Activated CD4-positive, alpha-beta T cell treated with anti-CD3 and anti-CD28 coated beads for 36 hours (primary cell): Measurements from ENCODE around the gene MADCAM1. TPM values are rescaled to one million over a fixed set of nuclear protein-coding genes. Genes with fewer than 3 reads are reported as not detected.
"Not testable (repeated sequence)": the region's sequence is repeated elsewhere in the genome, so short reads cannot be mapped to it uniquely, and the experiment has no call there.

Experiments used
- ATAC-seq: fragments of 200-7000 bp; cut with Tn5 transposase; one replicate; pipeline ENCODE4 v1.10.0; 2021; ENCODE audit warnings: mild to moderate bottlenecking, moderate library complexity
- CTCF ChIA-PET: fragments of 350-600 bp; sonication (Branson Sonifier 250); formaldehyde crosslinking; loops from one replicate; lab custom pipeline; 2021; ENCODE audit warnings: antibody characterized with exemption; lab: Charles Lee
- POLR2A ChIA-PET: fragments of 350-600 bp; sonication (Branson Sonifier 250); formaldehyde crosslinking; loops from one replicate; lab custom pipeline; 2021; ENCODE audit warnings: antibody characterized with exemption, inconsistent platforms; lab: Charles Lee
- DNase-seq: peaks from one replicate; pipeline ENCODE4 v3.0.0-alpha.2; 2020
- H3K27ac Mint-ChIP-seq: one replicate; pipeline ENCODE4 v1.8.0; 2021; ENCODE audit warnings: mixed read lengths
- H3K27me3 Mint-ChIP-seq: one replicate; pipeline ENCODE4 v1.8.0; 2021; ENCODE audit warnings: mixed read lengths
- H3K36me3 Mint-ChIP-seq: one replicate; pipeline ENCODE4 v1.8.0; 2021; ENCODE audit warnings: low read depth, mixed read lengths
- H3K4me1 Mint-ChIP-seq: one replicate; pipeline ENCODE4 v1.8.0; 2021; ENCODE audit warnings: mixed read lengths
- H3K4me3 Mint-ChIP-seq: one replicate; pipeline ENCODE4 v1.8.0; 2021; ENCODE audit warnings: mild to moderate bottlenecking, moderate library complexity, mixed read lengths
- H3K9me3 Mint-ChIP-seq: one replicate; pipeline ENCODE4 v1.8.0; 2021; ENCODE audit warnings: low read depth, mixed read lengths
- intact Hi-C, 2 experiments: fragments of 100-400 bp; cut with DNase I in 1 of 2; cut with micrococcal nuclease in 1 of 2; formaldehyde crosslinking; loops; one replicate each; pipeline versions ENCODE4 v1.14.2 to v1.15.1; 2022 to 2024; cut with DNase I, micrococcal nuclease
- total RNA-seq, 2 experiments: library from RNA; stranded (reverse); gene quantifications; one replicate each; pipeline ENCODE4 v1.2.3, GENCODE V29; 2021

Gene MADCAM1
- total RNA-seq, 2 experiments from 2014 or later = 0.14 TPM; not detected in 1

- no peak for ATAC-seq
- Mint-ChIP-seq H3K36me3 (no peaks in the 10 kb centered on the region), H3K4me3 (no peak overlapping the region), H3K4me1 (no peaks in the 10 kb centered on the region), H3K27me3 (no peaks in the 10 kb centered on the region), H3K27ac (no peak overlapping the region), H3K9me3 (no peaks in the 10 kb centered on the region)
- DNase-seq = no peak
- intact Hi-C loops = no loop called here
- ChIA-PET POLR2A (no interaction called here), CTCF (no interaction called here)
Measured at GRCh38 chr19:468587-469256, 27.6 kb upstream of the MADCAM1 start.

DNA sequence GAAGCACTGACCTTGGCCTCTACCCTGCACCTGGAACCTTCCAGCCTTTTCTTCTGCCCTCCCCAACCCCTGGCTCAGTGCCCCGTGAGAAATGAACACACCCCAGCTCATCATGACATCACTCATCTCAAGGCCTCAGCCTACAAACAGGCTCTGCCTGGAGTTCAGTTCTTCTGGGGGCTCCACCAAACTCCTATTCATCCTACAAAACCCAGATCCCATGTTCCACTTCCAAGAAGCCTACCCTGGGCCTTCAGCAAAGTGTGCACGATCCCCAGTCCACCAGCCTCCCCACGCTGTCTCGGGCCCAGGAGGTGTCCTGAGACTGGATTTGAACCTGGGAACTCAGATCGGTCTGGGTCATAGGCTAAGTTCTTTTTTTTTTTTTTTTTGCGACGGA is 26.5 kb upstream of the MADCAM1 start:
- H3K4me3 Mint-ChIP-seq = no peak overlapping the region
- intact Hi-C loops = no loop called here
- H3K36me3 Mint-ChIP-seq = no peaks in the 10 kb centered on the region
- no peak overlapping the region for H3K27ac Mint-ChIP-seq
- POLR2A ChIA-PET = no interaction called here
- H3K4me1 Mint-ChIP-seq = no peaks in the 10 kb centered on the region
- DNase-seq = no peak
- ATAC-seq = no peak
- CTCF ChIA-PET = no interaction called here
- no peaks in the 10 kb centered on the region for H3K9me3 Mint-ChIP-seq
- no peaks in the 10 kb centered on the region for H3K27me3 Mint-ChIP-seq

DNA sequence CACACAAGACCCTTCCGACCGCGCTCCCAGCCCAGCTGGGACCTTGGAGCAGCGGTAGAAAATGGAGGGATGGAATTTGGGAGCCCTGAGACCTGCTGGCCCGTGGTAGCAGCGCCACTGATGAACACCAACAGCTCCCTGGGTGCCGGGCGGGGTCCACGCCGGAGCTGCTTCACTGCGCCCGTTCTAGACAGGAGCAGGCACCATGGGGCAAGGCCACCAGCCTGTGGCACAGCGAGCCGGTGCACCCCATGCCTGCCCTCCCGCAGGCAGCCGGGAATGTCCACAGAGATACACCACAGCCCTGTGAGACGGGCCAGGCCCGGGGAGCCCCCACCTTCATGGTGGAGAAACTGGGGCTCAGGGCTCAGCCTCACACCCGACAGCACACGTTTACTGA is 25.6 kb upstream of the MADCAM1 start:
- CTCF ChIA-PET = no interaction called here
- no peak overlapping the region for H3K4me3 Mint-ChIP-seq
- intact Hi-C loops = no loop called here
- no peaks in the 10 kb centered on the region for H3K4me1 Mint-ChIP-seq
- no peaks in the 10 kb centered on the region for H3K36me3 Mint-ChIP-seq
- H3K27ac Mint-ChIP-seq = no peak overlapping the region
- ATAC-seq = no peak
- POLR2A ChIA-PET = no interaction called here
- H3K27me3 Mint-ChIP-seq = no peaks in the 10 kb centered on the region
- no peak for DNase-seq
- H3K9me3 Mint-ChIP-seq = no peaks in the 10 kb centered on the region

- DNase-seq (no peak), ATAC-seq (no peak)
- Mint-ChIP-seq H3K9me3 (no peaks in the 10 kb centered on the region), H3K27me3 (no peaks in the 10 kb centered on the region), H3K4me1 (no peaks in the 10 kb centered on the region), H3K4me3 (no peak overlapping the region), H3K36me3 (no peaks in the 10 kb centered on the region), H3K27ac (no peak overlapping the region)
- intact Hi-C loops = no loop called here
- ChIA-PET CTCF (interaction anchor here (0.6 kb wide), 1 partner anchor 61 kb away, joined by 3 read pairs; no protein-coding TSS in a partner anchor), POLR2A (no interaction called here)
Measured at GRCh38 chr19:472005-472858, 24.1 kb upstream of the MADCAM1 start.

- ChIA-PET POLR2A (no interaction called here), CTCF (no interaction called here)
- no peak overlapping the region for H3K27ac Mint-ChIP-seq
- ATAC-seq (no peak), DNase-seq (no peak)
- H3K4me1 Mint-ChIP-seq = peaks cover 2% of the 10 kb centered on the region
- no peaks in the 10 kb centered on the region for H3K9me3 Mint-ChIP-seq
- intact Hi-C loops = no loop called here
- H3K36me3 Mint-ChIP-seq = no peaks in the 10 kb centered on the region
- H3K4me3 Mint-ChIP-seq = no peak overlapping the region
- H3K27me3 Mint-ChIP-seq = no peaks in the 10 kb centered on the region
Measured at GRCh38 chr19:474126-475078, 21.9 kb upstream of the MADCAM1 start.

GRCh38 chr19:475360-475759 is 20.9 kb upstream of the MADCAM1 start:
- ChIA-PET CTCF (no interaction called here), POLR2A (no interaction called here)
- H3K27me3 Mint-ChIP-seq = no peaks in the 10 kb centered on the region
- H3K4me3 Mint-ChIP-seq = no peak overlapping the region
- ATAC-seq (no peak), DNase-seq (no peak)
- H3K27ac Mint-ChIP-seq = no peak overlapping the region
- H3K4me1 Mint-ChIP-seq = peaks cover 8% of the 10 kb centered on the region
- H3K36me3 Mint-ChIP-seq = peaks cover 6% of the 10 kb centered on the region
- intact Hi-C loops = no loop called here
- peaks cover 6% of the 10 kb centered on the region for H3K9me3 Mint-ChIP-seq

DNA sequence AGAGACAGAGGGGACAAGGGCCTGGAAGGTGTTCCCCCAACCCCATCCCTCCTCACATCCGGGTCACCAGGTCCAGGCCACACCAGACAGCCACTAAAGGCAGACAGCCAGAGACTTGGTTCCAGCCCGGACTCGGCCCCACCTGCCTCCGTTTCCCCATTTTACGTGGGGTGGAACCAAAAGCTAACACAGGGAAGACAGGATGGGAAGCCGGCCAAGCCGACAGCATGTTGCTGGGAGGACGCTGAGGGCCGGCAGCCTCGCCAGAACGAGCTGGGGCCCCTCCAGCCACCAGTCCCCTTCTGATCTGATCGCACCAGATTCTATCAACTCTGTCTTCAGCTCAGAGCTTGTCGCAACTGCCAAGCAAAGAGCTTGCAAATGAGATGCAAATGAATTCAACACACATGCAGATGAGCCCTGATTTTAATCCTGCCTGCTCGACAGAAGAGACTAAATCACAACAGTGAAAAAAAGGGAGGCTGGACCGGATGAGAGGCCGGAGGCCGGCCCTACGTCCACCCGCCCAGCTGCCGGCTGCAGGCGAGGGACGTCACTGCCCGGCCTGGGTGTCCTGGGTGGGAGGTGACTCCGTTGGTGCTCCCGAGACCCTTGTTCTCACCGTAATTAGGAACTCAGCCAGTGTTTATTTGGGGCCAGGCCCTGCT is 17.9 kb upstream of the MADCAM1 start:
- H3K4me3 Mint-ChIP-seq = no peak overlapping the region
- no peak for ATAC-seq
- peaks cover 11% of the 10 kb centered on the region for H3K4me1 Mint-ChIP-seq
- no peak overlapping the region for H3K27ac Mint-ChIP-seq
- peaks cover 17% of the 10 kb centered on the region for H3K36me3 Mint-ChIP-seq
- ChIA-PET CTCF (interaction anchor here (1.0 kb wide), 1 partner anchor 33 kb away, joined by 4 read pairs; no protein-coding TSS in a partner anchor), POLR2A (no interaction called here)
- peaks cover 5% of the 10 kb centered on the region for H3K27me3 Mint-ChIP-seq
- H3K9me3 Mint-ChIP-seq = peaks cover 18% of the 10 kb centered on the region
- intact Hi-C loops = no loop called here
- DNase-seq = no peak

DNA sequence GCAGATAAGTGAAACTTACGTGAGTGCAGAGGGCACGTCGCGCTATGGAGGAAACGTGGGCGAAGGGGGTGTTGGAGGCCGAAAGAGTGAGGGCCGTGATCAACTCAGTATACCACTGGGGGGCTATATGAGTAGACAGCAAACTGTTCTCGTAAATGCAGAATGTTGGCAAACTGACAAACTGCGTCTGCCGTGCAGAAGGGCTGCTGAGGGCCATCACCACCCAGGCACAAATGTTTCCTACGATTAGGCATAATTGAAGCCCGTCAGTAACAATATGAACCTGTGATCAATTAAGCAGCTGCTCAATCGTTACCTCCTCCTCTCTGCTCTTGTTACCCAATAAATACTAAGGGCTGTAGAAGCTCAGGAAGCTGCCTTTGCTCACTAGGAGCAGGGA is 17.3 kb upstream of the MADCAM1 start:
- Mint-ChIP-seq H3K27me3 (peaks cover 7% of the 10 kb centered on the region), H3K4me3 (no peak overlapping the region), H3K9me3 (peaks cover 18% of the 10 kb centered on the region), H3K4me1 (peaks cover 11% of the 10 kb centered on the region), H3K27ac (no peak overlapping the region), H3K36me3 (peaks cover 17% of the 10 kb centered on the region)
- intact Hi-C loops = no loop called here
- CTCF ChIA-PET = interaction anchor here (1.0 kb wide), 1 partner anchor 32 kb away, joined by 4 read pairs; no protein-coding TSS in a partner anchor
- ATAC-seq (no peak), DNase-seq (no peak)
- POLR2A ChIA-PET = no interaction called here

DNA sequence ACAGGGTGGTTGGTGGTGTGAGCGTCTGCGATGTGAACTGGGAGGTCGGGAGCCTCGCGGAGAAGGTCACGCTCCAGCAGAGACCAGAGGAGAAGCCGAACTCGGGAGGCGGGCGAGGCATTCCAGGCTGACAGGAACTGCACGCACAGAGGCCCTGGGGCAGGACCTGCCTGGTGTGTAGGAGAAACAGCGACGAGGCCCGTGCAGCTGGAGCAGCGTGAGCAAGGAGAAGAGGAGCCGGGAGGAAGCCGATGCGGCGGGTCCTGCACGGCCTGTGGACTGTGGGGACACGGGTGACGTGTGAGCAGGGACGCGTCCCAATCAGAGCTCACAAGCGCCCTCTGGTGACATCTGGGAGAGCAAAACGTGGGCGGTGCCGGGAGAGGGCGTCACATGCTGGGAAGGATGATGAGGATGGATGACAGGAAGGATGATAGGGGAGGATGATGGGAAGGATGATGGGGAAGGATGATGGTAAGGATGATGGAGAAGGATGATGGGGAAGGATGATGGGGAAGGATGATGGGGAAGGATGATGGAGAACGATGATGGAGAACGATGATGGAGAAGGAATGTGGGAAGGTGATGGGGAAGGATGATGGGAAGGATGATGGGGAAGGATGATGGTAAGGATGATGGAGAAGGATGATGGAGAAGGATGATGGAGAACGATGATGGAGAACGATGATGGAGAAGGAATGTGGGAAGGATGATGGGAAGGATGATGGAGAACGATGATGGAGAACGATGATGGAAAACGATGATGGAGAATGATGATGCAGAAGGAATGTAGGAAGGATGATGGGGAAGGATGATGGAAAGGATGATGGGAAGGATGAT is 16.1 kb upstream of the MADCAM1 start:
- peak overlapping the region; percentile 60 for H3K4me3 Mint-ChIP-seq
- DNase-seq (peak; percentile 73), ATAC-seq (peak; percentile 55)
- CTCF ChIA-PET = no interaction called here
- POLR2A ChIA-PET = no interaction called here
- peaks cover 17% of the 10 kb centered on the region for H3K36me3 Mint-ChIP-seq
- peaks cover 11% of the 10 kb centered on the region for H3K27me3 Mint-ChIP-seq
- H3K4me1 Mint-ChIP-seq = peaks cover 11% of the 10 kb centered on the region
- peak overlapping the region; percentile 75 for H3K27ac Mint-ChIP-seq
- intact Hi-C loops = loop anchor here (1.0 to 10.0 kb wide), 2 partner anchors 88 to 95 kb away; no protein-coding TSS in a partner anchor
- peaks cover 18% of the 10 kb centered on the region for H3K9me3 Mint-ChIP-seq

DNA sequence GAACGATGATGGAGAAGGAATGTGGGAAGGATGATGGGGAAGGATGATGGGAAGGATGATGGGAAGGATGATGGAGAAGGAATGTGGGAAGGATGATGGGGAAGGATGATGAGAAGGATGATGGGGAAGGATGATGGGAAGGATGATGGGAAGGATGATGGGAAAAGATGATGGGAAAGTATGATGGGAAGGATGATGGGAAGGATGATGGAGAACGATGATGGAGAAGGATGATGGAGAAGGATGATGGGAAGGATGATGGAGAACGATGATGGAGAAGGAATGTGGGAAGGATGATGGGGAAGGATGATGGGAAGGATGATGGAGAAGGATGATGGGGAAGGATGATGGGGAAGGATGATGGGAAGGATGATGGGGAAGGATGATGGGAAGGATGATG is 15.2 kb upstream of the MADCAM1 start:
- H3K27me3 Mint-ChIP-seq = peaks cover 14% of the 10 kb centered on the region
- H3K4me3 Mint-ChIP-seq = peak overlapping the region; percentile 60
- intact Hi-C loops = loop anchor here in 1 of 2 experiments (10.0 kb wide), 1 partner anchor 96 kb away; no protein-coding TSS in a partner anchor
- CTCF ChIA-PET, DNase-seq, ATAC-seq, POLR2A ChIA-PET: not testable (repeated sequence)
- H3K27ac Mint-ChIP-seq = peak overlapping the region; percentile 75
- H3K4me1 Mint-ChIP-seq = peaks cover 11% of the 10 kb centered on the region
- peaks cover 18% of the 10 kb centered on the region for H3K9me3 Mint-ChIP-seq
- H3K36me3 Mint-ChIP-seq = peaks cover 17% of the 10 kb centered on the region
